B cell (primary cell): Measurements from ENCODE around the gene PSEN1. TPM values are rescaled to one million over a fixed set of nuclear protein-coding genes. Genes with fewer than 3 reads are reported as not detected.

ENCODE experiments used
- ATAC-seq: fragments of 200-7000 bp; cut with Tn5 transposase; one replicate; pipeline ENCODE4 v1.10.0; 2021; ENCODE audit warnings: low read depth, mild to moderate bottlenecking, moderate number of reproducible peaks, moderate library complexity
- CTCF ChIA-PET: fragments of 350-600 bp; sonication (Branson Sonifier 250); formaldehyde crosslinking; loops from one replicate; lab custom pipeline; 2021; ENCODE audit warnings: antibody characterized with exemption, inconsistent platforms; lab: Charles Lee
- POLR2A ChIA-PET: fragments of 350-600 bp; sonication (Branson Sonifier 250); formaldehyde crosslinking; loops from one replicate; lab custom pipeline; 2021; ENCODE audit warnings: antibody characterized with exemption; lab: Charles Lee
- DNase-seq: peaks from one replicate; pipeline ENCODE4 v3.0.0; 2013
- H2AFZ ChIP-seq: 2 replicates; pipeline ENCODE4 v1.6.1; 2012; ENCODE audit warnings: mild to moderate bottlenecking, low read depth, low read length; ENCODE audit not compliant: insufficient read depth, poor library complexity, severe bottlenecking
- H3K27ac ChIP-seq, 2 donors: 1 replicate in 1 of 2; 2 replicates in 1 of 2; pipeline ENCODE4 v1.5.1; 2012 to 2013; ENCODE audit warnings: low read length in 2 of 2, mild to moderate bottlenecking in 2 of 2, moderate library complexity in 1 of 2
- H3K27me3 ChIP-seq, 4 experiments: fragments of 200-600 bp in 1 of 4; sonication (generic) in 1 of 4; replicated peaks in 1 of 4; 1 replicate in 2 of 4; 2 replicates in 2 of 4; pipeline versions ENCODE4 v1.6.1 to v1.7.0; 2013 to 2016; ENCODE audit warnings: low read length in 3 of 4, mild to moderate bottlenecking in 2 of 4, mixed read lengths in 1 of 4, moderate library complexity in 1 of 4; ENCODE audit not compliant: insufficient read depth in 4 of 4, control insufficient read depth in 3 of 4; ENCODE audit errors: control extremely low read depth in 1 of 4
- H3K36me3 ChIP-seq, 2 experiments: replicated peaks in 1 of 2; 1 replicate in 1 of 2; 2 replicates in 1 of 2; pipeline versions ENCODE4 v1.6.1 to v1.7.1; 2013; ENCODE audit warnings: low read length in 1 of 2; ENCODE audit not compliant: insufficient read depth in 2 of 2, control insufficient read depth in 1 of 2; ENCODE audit errors: control extremely low read depth in 1 of 2, extremely low read depth in 1 of 2
- H3K4me1 ChIP-seq, 2 donors: fragments of 200-600 bp in 1 of 2; sonication (generic) in 1 of 2; 1 replicate in 1 of 2; 2 replicates in 1 of 2; pipeline versions ENCODE4 v1.5.1 to v1.6.1; 2013 to 2017; ENCODE audit warnings: low read length in 2 of 2; ENCODE audit not compliant: control insufficient read depth in 2 of 2, insufficient read depth in 2 of 2
- H3K4me2 ChIP-seq: replicated peaks from 2 replicates; pipeline ENCODE3; 2012; ENCODE audit warnings: mild to moderate bottlenecking, low read depth, low read length; ENCODE audit not compliant: poor library complexity, severe bottlenecking
- H3K4me3 ChIP-seq, 5 experiments: fragments of 200-600 bp in 1 of 5; sonication (generic) in 1 of 5; 1 replicate in 3 of 5; 2 replicates in 2 of 5; pipeline versions ENCODE4 v1.5.1 to v1.7.0; 2011 to 2016; ENCODE audit warnings: low read length in 4 of 5, mild to moderate bottlenecking in 4 of 5, low read depth in 2 of 5, control low read depth in 1 of 5, moderate library complexity in 1 of 5; ENCODE audit not compliant: insufficient read depth in 1 of 5; ENCODE audit errors: control extremely low read depth in 1 of 5, extremely low read depth in 1 of 5
- H3K79me2 ChIP-seq: fragments of 200-600 bp; sonication (generic); one replicate; pipeline ENCODE4 v1.6.0; 2016; ENCODE audit warnings: low read length; ENCODE audit not compliant: control insufficient read depth, insufficient read depth
- H3K9ac ChIP-seq: fragments of 200-600 bp; sonication (generic); 2 replicates; pipeline ENCODE4 v1.6.1; 2017; ENCODE audit warnings: mild to moderate bottlenecking, low read length, moderate library complexity
- H3K9me3 ChIP-seq, 3 donors: one replicate each; pipeline versions ENCODE4 v1.6.1 to v1.7.1; 2013; ENCODE audit warnings: low read length in 2 of 3; ENCODE audit not compliant: control insufficient read depth in 2 of 3, insufficient read depth in 1 of 3; ENCODE audit errors: control extremely low read depth in 1 of 3
- H4K20me1 ChIP-seq: 2 replicates; pipeline ENCODE4 v1.6.0; 2012; ENCODE audit warnings: mild to moderate bottlenecking, low read length; ENCODE audit not compliant: insufficient read depth, control insufficient read depth, poor library complexity, severe bottlenecking
- H3K27ac Mint-ChIP-seq: one replicate; pipeline ENCODE4 v1.8.0; 2021; ENCODE audit warnings: mixed read lengths
- H3K27me3 Mint-ChIP-seq: one replicate; pipeline ENCODE4 v1.8.0; 2021; ENCODE audit warnings: mixed read lengths
- H3K4me1 Mint-ChIP-seq: one replicate; pipeline ENCODE4 v1.8.0; 2021; ENCODE audit warnings: mixed read lengths
- H3K4me3 Mint-ChIP-seq: one replicate; pipeline ENCODE4 v1.8.0; 2021; ENCODE audit warnings: mixed read lengths
- H3K9me3 Mint-ChIP-seq: one replicate; pipeline ENCODE4 v1.8.0; 2022; ENCODE audit warnings: mixed read lengths; ENCODE audit not compliant: insufficient read depth
- CTCF ChIP-seq: fragments of 200-600 bp; IDR thresholded peaks from one replicate; pipeline ENCODE4 v1.8.0; 2022; ENCODE audit warnings: antibody characterized with exemption, mild to moderate bottlenecking
- EZH2 ChIP-seq: IDR thresholded peaks from 2 replicates; pipeline ENCODE4 v1.6.1; 2012; ENCODE audit warnings: borderline replicate concordance, low read depth, mild to moderate bottlenecking, moderate library complexity, low read length; ENCODE audit not compliant: insufficient read depth, poor library complexity, severe bottlenecking
- WGBS: methylation state at CpG from one replicate; pipeline ENCODE4 v1.1.5; 2013; ENCODE audit warnings: missing lambda C conversion rate; ENCODE audit not compliant: insufficient coverage; 5-methylcytosine and 5-hydroxymethylcytosine counted together
- intact Hi-C: fragments of 100-400 bp; cut with micrococcal nuclease; formaldehyde crosslinking; loops from one replicate; pipeline ENCODE4 v1.10.0; 2022
- polyA plus RNA-seq: library from polyadenylated mRNA; depleted of rRNA; stranded (reverse); fragments of >200 nt; gene quantifications from 2 replicates; pipeline ENCODE4 v1.2.3, GENCODE V29; 2012
- total RNA-seq, 2 donors: library from RNA; stranded (reverse); fragments of 120-200 nt in 1 of 2; gene quantifications; 1 replicate in 1 of 2; 2 replicates in 1 of 2; pipeline versions ENCODE4 v1.2.3 to v1.2.4, GENCODE V29; 2013 to 2022

PSEN1 gene
- total and polyA plus RNA-seq, 2 donors (not counting 1 experiment from before 2014, with no cell fraction given), result 10.2 to 75.9 TPM

GRCh38 chr14:73124180-73124894 lies 12.0 kb upstream of the PSEN1 start:
- TF ChIP-seq CTCF, result no peak
- TF ChIP-seq EZH2, result no peak
- POLR2A ChIA-PET, result no interaction called here
- CTCF ChIA-PET, result no interaction called here

GRCh38 chr14:73125169-73125588 lies 11.1 kb upstream of the PSEN1 start:
- Mint-ChIP-seq H3K27me3 (no peaks in the 10 kb centered on the region), H3K27ac (no peak overlapping the region), H3K4me3 (no peak overlapping the region), H3K9me3 (no peaks in the 10 kb centered on the region), H3K4me1 (no peaks in the 10 kb centered on the region)
- Histone ChIP-seq H3K4me3 (no peak overlapping the region), H3K79me2 (no peaks in the 10 kb centered on the region), H3K36me3 (peaks cover 6 to 31% of the 10 kb centered on the region in 2 experiments), H3K27me3 (no peaks in the 10 kb centered on the region), H3K27ac (no peak overlapping the region), H2AFZ (no peak overlapping the region), H3K4me1 (no peaks in the 10 kb centered on the region), H3K9me3 (no peaks in the 10 kb centered on the region), H3K9ac (no peak overlapping the region), H3K4me2 (no peak overlapping the region), H4K20me1 (no peaks in the 10 kb centered on the region)
- POLR2A ChIA-PET, result no interaction called here
- intact Hi-C loops, result no loop called here
- ATAC-seq (no peak), DNase-seq (no peak)
- TF ChIP-seq EZH2, result no peak
- no peak for TF ChIP-seq CTCF
- WGBS, result 96% methylated on average over 3 of the region's 5 CpGs
- CTCF ChIA-PET, result no interaction called here

More at GRCh38 chr14:73124180-73124894, 12.0 kb upstream of the PSEN1 start:
- H3K4me3 Mint-ChIP-seq, result no peak overlapping the region
- Histone ChIP-seq H3K27ac (no peak overlapping the region), H3K9me3 (no peaks in the 10 kb centered on the region), H3K36me3 (peaks cover 9 to 38% of the 10 kb centered on the region in 2 experiments), H3K9ac (no peak overlapping the region), H3K79me2 (no peaks in the 10 kb centered on the region), H2AFZ (no peak overlapping the region), H3K4me3 (no peak overlapping the region), H4K20me1 (no peaks in the 10 kb centered on the region), H3K27me3 (no peaks in the 10 kb centered on the region), H3K4me1 (no peaks in the 10 kb centered on the region), H3K4me2 (no peak overlapping the region)
- no peaks in the 10 kb centered on the region for H3K4me1 Mint-ChIP-seq
- 94% methylated on average over 4 of the region's 6 CpGs for WGBS
- H3K9me3 Mint-ChIP-seq, result no peaks in the 10 kb centered on the region
- DNase-seq, result no peak
- H3K27ac Mint-ChIP-seq, result no peak overlapping the region
- H3K27me3 Mint-ChIP-seq, result no peaks in the 10 kb centered on the region
- no peak for ATAC-seq
- intact Hi-C loops, result no loop called here
